ENCODE data around the gene MAGI1. TPM values are rescaled to one million over a fixed set of nuclear protein-coding genes. Genes with fewer than 3 reads are reported as not detected.

MAGI1 gene
- polyA plus RNA-seq, 1 donor, result 31.2 TPM

- peaks cover 5% of the 10 kb centered on the region for H3K4me1 ChIP-seq (ENCODE audit: control insufficient read depth, insufficient read depth, low read length)
- peaks cover 2% of the 10 kb centered on the region for H3K9me3 ChIP-seq (ENCODE audit: control insufficient read depth, low read depth, low read length)
- H3K4me3 ChIP-seq (ENCODE audit: low read length), result no peak overlapping the region
- no peaks in the 10 kb centered on the region for H3K27me3 ChIP-seq (ENCODE audit: control insufficient read depth, insufficient read depth, low read length)
- H3K27ac ChIP-seq (ENCODE audit: low read length), result peak overlapping the region; percentile 50
- no CpG with 5 or more reads among the region's 2 CpGs for WGBS (ENCODE audit: insufficient coverage, low lambda C conversion rate)
- DNase-seq, result peak; percentile 24 to 69
- no peaks in the 10 kb centered on the region for H3K36me3 ChIP-seq (ENCODE audit: control insufficient read depth, insufficient read depth, low read length)
Measured at GRCh38 chr3:65928110-65928509, 110.6 kb downstream of the MAGI1 start.

GRCh38 chr3:65927576-65927975, 111.1 kb downstream of the MAGI1 start:
- no peaks in the 10 kb centered on the region for H3K27me3 ChIP-seq (ENCODE audit: control insufficient read depth, insufficient read depth, low read length)
- no peaks in the 10 kb centered on the region for H3K36me3 ChIP-seq (ENCODE audit: control insufficient read depth, insufficient read depth, low read length)
- peaks cover 2% of the 10 kb centered on the region for H3K9me3 ChIP-seq (ENCODE audit: control insufficient read depth, low read depth, low read length)
- WGBS (ENCODE audit: insufficient coverage, low lambda C conversion rate), result no CpG with 5 or more reads among the region's 1 CpG
- peaks cover 5% of the 10 kb centered on the region for H3K4me1 ChIP-seq (ENCODE audit: control insufficient read depth, insufficient read depth, low read length)
- no peak overlapping the region for H3K4me3 ChIP-seq (ENCODE audit: low read length)
- DNase-seq, result no peak
- no peak overlapping the region for H3K27ac ChIP-seq (ENCODE audit: low read length)

- Histone ChIP-seq H3K36me3 (ENCODE audit: control insufficient read depth, insufficient read depth, low read length) (no peaks in the 10 kb centered on the region), H3K27me3 (ENCODE audit: control insufficient read depth, insufficient read depth, low read length) (no peaks in the 10 kb centered on the region), H3K4me3 (ENCODE audit: low read length) (no peak overlapping the region), H3K27ac (ENCODE audit: low read length) (no peak overlapping the region), H3K9me3 (ENCODE audit: control insufficient read depth, low read depth, low read length) (peaks cover 2% of the 10 kb centered on the region), H3K4me1 (ENCODE audit: control insufficient read depth, insufficient read depth, low read length) (peaks cover 5% of the 10 kb centered on the region)
- DNase-seq, result no peak
- WGBS (ENCODE audit: insufficient coverage, low lambda C conversion rate), result 50% methylated on average over 1 of the region's 3 CpGs
Measured at GRCh38 chr3:65925254-65925954, 113.3 kb downstream of the MAGI1 start.

DNA sequence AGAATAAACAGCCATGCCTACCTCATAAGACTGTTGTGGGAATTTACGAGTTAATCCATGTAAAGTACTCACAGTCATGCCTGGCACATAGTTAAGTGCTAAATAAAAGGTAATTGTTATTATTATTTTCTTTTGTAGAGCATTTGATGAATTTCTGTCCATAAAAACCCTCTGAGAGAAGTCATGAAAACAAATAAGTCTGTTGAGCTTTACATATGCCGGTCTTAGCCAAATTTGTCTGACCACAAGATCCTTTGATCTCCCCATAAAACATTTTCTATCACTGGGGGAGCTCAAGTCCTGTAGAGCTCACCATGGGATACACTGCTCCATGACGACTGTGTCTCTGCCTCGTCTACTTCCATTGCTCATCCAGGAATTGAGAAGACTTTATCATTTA, 114.0 kb downstream of the MAGI1 start:
- H3K27me3 ChIP-seq (ENCODE audit: control insufficient read depth, insufficient read depth, low read length), result no peaks in the 10 kb centered on the region
- WGBS (ENCODE audit: insufficient coverage, low lambda C conversion rate), result no CpG with 5 or more reads among the region's 4 CpGs
- H3K4me3 ChIP-seq (ENCODE audit: low read length), result no peak overlapping the region
- no peaks in the 10 kb centered on the region for H3K36me3 ChIP-seq (ENCODE audit: control insufficient read depth, insufficient read depth, low read length)
- no peak overlapping the region for H3K27ac ChIP-seq (ENCODE audit: low read length)
- peaks cover 2% of the 10 kb centered on the region for H3K9me3 ChIP-seq (ENCODE audit: control insufficient read depth, low read depth, low read length)
- no peak for DNase-seq
- H3K4me1 ChIP-seq (ENCODE audit: control insufficient read depth, insufficient read depth, low read length), result peaks cover 5% of the 10 kb centered on the region

DNA sequence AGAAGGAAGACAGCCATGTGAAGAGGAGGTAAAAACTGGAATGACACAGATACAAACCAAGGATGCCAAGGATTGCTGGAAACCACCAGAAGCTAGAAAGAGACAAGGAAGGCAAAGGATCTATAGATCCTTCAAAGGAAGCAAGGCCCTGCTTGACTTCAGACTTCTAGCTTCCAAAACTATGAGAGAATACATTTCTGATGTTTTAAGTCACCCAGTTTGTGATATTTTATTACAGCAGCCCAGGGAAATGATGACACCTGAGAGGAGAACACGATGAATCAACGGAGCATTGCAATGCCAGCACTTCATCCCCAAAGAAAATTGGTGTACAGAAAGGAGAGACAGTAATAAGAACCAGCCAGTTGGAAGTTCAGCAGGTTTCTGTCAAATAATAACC, 116.3 kb downstream of the MAGI1 start:
- H3K27me3 ChIP-seq (ENCODE audit: control insufficient read depth, insufficient read depth, low read length), result no peaks in the 10 kb centered on the region
- no peaks in the 10 kb centered on the region for H3K36me3 ChIP-seq (ENCODE audit: control insufficient read depth, insufficient read depth, low read length)
- H3K27ac ChIP-seq (ENCODE audit: low read length), result no peak overlapping the region
- H3K9me3 ChIP-seq (ENCODE audit: control insufficient read depth, low read depth, low read length), result peaks cover 5% of the 10 kb centered on the region
- no peak for DNase-seq
- H3K4me3 ChIP-seq (ENCODE audit: low read length), result no peak overlapping the region
- peaks cover 5% of the 10 kb centered on the region for H3K4me1 ChIP-seq (ENCODE audit: control insufficient read depth, insufficient read depth, low read length)
- no CpG with 5 or more reads among the region's 2 CpGs for WGBS (ENCODE audit: insufficient coverage, low lambda C conversion rate)

DNA sequence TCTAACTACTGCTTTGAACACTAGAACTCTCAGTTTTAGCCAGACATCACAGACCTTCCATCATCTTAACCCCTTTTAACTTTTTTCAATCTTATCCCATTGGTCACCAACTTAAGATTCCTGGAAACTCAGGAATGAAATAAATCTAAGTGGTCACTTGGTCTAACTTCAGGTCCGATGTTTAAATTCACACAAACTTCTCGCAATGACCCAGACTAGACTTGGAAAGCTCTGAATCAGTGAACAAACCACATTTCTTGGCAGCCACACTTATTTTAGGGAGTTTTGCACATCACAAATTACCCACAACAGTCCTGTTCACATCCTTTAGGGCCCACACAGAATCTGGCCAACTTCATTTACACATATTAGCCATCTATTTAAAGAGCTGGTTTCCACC, 118.9 kb downstream of the MAGI1 start:
- WGBS (ENCODE audit: insufficient coverage, low lambda C conversion rate), result no CpG with 5 or more reads among the region's 2 CpGs
- H3K4me3 ChIP-seq (ENCODE audit: low read length), result no peak overlapping the region
- no peak overlapping the region for H3K27ac ChIP-seq (ENCODE audit: low read length)
- no peaks in the 10 kb centered on the region for H3K36me3 ChIP-seq (ENCODE audit: control insufficient read depth, insufficient read depth, low read length)
- H3K27me3 ChIP-seq (ENCODE audit: control insufficient read depth, insufficient read depth, low read length), result no peaks in the 10 kb centered on the region
- H3K4me1 ChIP-seq (ENCODE audit: control insufficient read depth, insufficient read depth, low read length), result peaks cover under 1% of the 10 kb centered on the region
- H3K9me3 ChIP-seq (ENCODE audit: control insufficient read depth, low read depth, low read length), result peaks cover 6% of the 10 kb centered on the region
- no peak for DNase-seq

DNA sequence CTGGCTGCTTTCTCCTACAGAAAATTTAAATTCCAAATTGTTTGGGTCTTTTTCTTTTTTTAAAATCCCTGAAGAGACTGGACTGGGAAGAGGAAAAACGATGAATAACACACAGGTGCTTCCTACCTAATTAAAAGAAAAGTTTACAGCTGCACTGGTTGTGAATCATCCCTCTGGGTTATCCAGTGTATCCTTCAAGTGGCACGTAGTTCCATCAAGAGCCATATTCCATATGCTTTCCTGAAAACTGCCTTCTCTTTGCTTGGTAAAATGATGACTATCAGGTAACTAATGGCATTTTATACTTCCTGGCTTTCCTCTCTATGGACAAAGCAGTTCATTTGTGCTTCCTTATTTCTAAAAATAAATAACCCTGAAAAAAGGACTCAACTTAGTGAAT, 123.2 kb downstream of the MAGI1 start:
- Histone ChIP-seq H3K4me3 (ENCODE audit: low read length) (no peak overlapping the region), H3K9me3 (ENCODE audit: control insufficient read depth, low read depth, low read length) (peaks cover 6% of the 10 kb centered on the region), H3K27me3 (ENCODE audit: control insufficient read depth, insufficient read depth, low read length) (no peaks in the 10 kb centered on the region), H3K27ac (ENCODE audit: low read length) (no peak overlapping the region), H3K4me1 (ENCODE audit: control insufficient read depth, insufficient read depth, low read length) (no peaks in the 10 kb centered on the region), H3K36me3 (ENCODE audit: control insufficient read depth, insufficient read depth, low read length) (no peaks in the 10 kb centered on the region)
- no CpG with 5 or more reads among the region's 2 CpGs for WGBS (ENCODE audit: insufficient coverage, low lambda C conversion rate)
- no peak for DNase-seq

DNA sequence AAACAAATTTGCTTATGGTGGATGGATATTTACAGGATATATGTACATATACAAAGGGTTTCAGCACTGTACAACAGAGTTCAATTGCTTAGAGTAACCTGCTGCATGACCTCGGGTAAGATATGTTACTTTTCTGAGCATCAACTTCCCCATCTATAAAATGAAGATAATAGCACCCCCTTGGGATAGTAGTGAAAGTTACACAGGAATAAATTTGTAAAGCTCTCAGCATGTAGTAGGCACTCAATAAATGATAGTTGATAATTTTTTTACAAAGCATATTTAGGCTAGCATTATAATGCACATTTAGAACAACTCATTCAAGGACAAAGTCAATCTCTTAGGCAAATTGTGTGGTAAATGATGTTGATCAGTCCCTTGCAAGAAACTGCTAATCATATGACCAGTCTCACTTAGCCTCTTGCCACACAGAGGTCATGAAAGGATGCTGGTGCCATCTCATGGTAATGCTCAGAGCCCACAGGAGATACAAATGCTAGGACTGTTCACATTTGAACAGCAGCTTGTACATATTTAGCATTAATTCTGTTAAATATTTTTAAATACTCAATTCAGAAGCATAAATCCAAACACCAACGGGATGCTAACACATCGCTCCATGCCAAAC, 123.9 kb downstream of the MAGI1 start:
- H3K9me3 ChIP-seq (ENCODE audit: control insufficient read depth, low read depth, low read length), result peaks cover 6% of the 10 kb centered on the region
- no peaks in the 10 kb centered on the region for H3K36me3 ChIP-seq (ENCODE audit: control insufficient read depth, insufficient read depth, low read length)
- DNase-seq, result no peak
- WGBS (ENCODE audit: insufficient coverage, low lambda C conversion rate), result 100% methylated on average over 1 of the region's 3 CpGs
- no peaks in the 10 kb centered on the region for H3K27me3 ChIP-seq (ENCODE audit: control insufficient read depth, insufficient read depth, low read length)
- no peak overlapping the region for H3K4me3 ChIP-seq (ENCODE audit: low read length)
- H3K27ac ChIP-seq (ENCODE audit: low read length), result no peak overlapping the region
- no peaks in the 10 kb centered on the region for H3K4me1 ChIP-seq (ENCODE audit: control insufficient read depth, insufficient read depth, low read length)

- Histone ChIP-seq H3K27me3 (ENCODE audit: control insufficient read depth, insufficient read depth, low read length) (no peaks in the 10 kb centered on the region), H3K4me3 (ENCODE audit: low read length) (no peak overlapping the region), H3K27ac (ENCODE audit: low read length) (no peak overlapping the region), H3K9me3 (ENCODE audit: control insufficient read depth, low read depth, low read length) (peaks cover 6% of the 10 kb centered on the region), H3K4me1 (ENCODE audit: control insufficient read depth, insufficient read depth, low read length) (no peaks in the 10 kb centered on the region), H3K36me3 (ENCODE audit: control insufficient read depth, insufficient read depth, low read length) (no peaks in the 10 kb centered on the region)
- DNase-seq, result peak; percentile 16 to 41
- WGBS (ENCODE audit: insufficient coverage, low lambda C conversion rate), result 20% methylated on average over 1 of the region's 5 CpGs
Measured at GRCh38 chr3:65914032-65914739, 124.5 kb downstream of the MAGI1 start.

DNA sequence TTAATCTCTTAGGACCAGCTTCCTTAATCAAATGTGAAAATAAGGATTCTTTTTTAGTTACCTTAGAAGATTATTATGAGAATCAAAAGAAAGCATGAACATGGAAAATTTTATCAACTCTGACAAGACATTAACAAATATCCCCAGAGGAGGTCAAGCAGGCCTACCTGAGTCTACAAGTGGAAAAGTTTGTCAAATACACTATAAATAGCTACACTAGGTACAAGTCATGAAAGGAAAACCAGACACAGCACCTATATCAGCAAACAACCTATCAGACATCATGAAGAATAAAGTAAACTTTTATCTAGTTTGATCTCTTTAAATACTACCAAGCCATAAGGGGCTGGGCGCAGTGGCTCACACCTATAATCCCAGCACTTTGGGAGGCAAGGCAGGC, 126.1 kb downstream of the MAGI1 start:
- Histone ChIP-seq H3K27me3 (ENCODE audit: control insufficient read depth, insufficient read depth, low read length) (no peaks in the 10 kb centered on the region), H3K4me3 (ENCODE audit: low read length) (no peak overlapping the region), H3K9me3 (ENCODE audit: control insufficient read depth, low read depth, low read length) (peaks cover 5% of the 10 kb centered on the region), H3K36me3 (ENCODE audit: control insufficient read depth, insufficient read depth, low read length) (no peaks in the 10 kb centered on the region), H3K4me1 (ENCODE audit: control insufficient read depth, insufficient read depth, low read length) (no peaks in the 10 kb centered on the region), H3K27ac (ENCODE audit: low read length) (no peak overlapping the region)
- WGBS (ENCODE audit: insufficient coverage, low lambda C conversion rate), result no CpG with 5 or more reads among the region's 1 CpG
- no peak for DNase-seq

All from large intestine (tissue), 3 donors.